NOMO-1 treated with dmso at 0.1 percent for 144 hours (cell line): Measurements from ENCODE around the gene NIN.

Source experiments
- DNase-seq: peaks from one replicate; lab custom pipeline; 2025; ENCODE audit not compliant: unreplicated experiment; lab: John Stamatoyannopoulos, UW

NIN gene

DNA sequence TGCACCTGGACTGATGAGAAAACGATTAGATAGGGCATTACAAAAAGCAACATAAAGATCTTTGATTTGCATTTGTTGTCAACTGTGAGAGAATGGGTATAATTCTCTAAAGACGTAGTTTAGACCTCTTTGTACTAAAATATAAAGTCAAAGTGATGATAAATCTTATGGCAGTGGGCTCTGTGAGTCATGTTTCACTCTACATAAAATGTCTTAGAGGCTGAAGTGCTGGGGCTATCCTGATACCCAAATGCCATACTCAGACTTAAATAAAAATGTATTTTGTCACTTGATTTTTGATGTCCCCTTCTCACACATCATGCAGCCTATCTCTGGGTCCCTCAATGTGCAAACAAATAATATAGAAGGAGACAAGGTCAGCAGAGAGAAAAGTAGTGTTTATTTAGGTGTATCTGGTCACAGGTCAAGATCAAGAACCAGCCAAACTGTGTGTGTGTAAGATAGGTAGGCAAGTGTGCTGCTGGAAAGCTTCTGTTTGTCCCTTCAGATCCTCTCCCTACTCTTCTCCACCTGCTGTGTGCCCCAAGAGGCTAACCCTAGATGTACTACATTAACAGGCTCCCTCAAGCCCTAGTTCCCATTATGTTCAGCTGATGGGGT, 7.0 kb upstream of the NIN start:
- no peak for DNase-seq

GRCh38 chr14:50837271-50837670, 6.3 kb upstream of the NIN start:
- no peak for DNase-seq

DNA sequence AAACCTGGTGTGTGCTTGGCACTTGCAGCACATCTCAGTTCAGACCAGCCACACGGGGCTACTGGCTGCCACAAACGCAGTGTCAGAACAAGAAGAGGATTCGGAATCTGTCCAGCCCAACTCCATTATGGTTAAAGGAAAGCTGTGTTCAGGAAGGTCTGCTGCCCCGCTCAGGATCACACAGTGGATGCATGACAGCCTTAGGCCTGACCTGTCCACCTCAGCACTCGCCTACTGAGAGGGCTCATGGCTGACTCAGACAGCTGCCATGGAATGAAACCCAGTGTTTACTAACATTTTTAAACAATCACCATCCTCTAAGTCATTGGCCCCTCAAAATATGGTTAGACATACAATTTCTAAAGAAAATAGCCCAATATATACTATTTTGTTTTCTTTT, 5.6 kb upstream of the NIN start:
- DNase-seq = no peak

- DNase-seq = no peak
Measured at GRCh38 chr14:50835280-50835679, 4.3 kb upstream of the NIN start.

GRCh38 chr14:50834802-50835276, 3.9 kb upstream of the NIN start:
- no peak for DNase-seq

DNA sequence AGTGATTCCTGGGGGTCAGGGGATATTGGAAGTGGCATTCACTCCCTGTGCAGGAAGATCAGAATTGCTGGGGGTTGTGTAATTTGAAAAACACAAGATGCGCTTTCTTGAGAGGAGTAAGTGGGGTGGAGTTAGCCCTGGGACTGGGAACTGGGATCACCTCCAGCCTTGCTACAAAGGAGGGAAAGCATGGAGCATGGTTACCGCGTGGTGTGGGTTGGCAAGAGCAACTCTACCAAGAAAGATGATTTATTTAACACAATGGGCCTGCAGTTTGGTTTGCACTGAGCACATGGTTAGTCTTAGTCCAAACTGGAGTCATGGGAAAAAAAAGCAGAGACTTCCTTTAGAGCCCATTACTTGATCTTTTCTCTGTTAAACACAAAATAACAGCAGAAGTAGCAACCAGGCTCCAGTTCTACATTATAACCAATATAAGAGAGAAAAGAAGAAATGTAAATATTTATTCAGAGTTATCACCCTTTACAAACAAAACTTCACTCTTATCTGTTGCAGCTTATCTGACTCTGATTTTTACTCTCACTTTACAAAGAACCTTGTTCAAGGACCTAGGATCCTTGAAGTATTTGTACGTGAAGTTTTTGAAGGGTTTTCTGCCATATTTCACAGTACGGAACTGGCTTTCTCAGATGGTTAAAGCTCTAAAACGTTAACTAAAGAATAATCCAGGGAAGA, 2.1 kb upstream of the NIN start:
- no peak for DNase-seq

DNA sequence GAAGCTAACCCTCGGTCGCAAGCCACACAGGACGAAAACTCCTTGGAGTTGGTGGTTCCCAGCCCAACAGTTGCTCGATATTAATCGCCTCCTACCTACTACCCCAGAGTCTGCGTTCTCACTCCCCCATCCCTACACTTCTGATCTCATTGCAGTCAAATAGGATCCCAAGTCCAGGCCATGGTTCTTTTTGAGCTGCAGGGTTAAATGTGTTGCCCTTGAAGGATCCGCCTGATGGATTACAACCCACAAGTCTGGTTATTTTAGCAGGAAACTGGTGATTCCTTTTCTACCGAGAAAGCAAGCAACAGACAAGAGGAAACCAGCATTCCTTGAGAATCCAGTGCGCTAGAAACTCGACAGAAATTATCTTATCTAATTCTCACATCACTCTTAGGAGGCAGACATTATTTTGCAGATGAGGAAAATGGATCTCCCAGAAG, 785 bp upstream of the NIN start:
- no peak for DNase-seq

- peak; percentile 12 for DNase-seq
Measured at GRCh38 chr14:50830044-50830931, 674 bp downstream of the NIN start.

- DNase-seq = no peak
Measured at GRCh38 chr14:50829489-50830043, 1.4 kb downstream of the NIN start.

DNA sequence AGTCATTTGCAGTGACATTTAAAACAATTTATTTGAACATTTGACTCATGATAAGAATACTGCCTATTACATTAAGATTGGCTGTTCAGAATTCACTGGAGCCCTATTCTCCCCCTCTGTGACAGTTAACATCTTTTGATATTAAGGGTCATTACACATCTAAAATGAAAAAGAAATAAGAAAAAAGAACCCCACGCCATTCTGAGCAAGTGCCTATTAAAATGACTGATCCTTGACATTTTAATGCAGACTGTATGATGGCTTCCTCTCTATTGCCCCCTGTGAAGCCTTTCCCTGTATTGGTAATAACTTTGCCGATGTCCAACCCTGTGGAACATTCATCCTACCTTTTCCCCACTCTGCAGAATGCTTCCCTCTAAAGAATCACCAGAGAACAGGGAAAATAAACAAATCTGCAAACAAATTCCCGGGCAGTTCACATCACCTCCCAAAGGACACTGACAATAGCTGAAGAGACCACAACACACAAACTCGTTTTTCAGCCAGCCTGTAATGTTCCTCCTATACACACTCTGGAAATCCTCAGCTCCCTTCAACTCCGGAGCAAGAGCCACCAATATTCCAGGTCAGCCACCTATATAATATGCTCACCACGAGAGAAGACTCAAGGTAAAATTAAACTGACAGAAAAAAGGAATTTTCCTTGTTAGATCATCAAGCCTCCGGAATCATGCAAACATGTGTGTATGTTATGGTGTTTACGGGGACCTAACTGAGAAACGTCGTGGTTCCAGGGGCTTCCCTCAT, 2.1 kb downstream of the NIN start:
- no peak for DNase-seq

DNA sequence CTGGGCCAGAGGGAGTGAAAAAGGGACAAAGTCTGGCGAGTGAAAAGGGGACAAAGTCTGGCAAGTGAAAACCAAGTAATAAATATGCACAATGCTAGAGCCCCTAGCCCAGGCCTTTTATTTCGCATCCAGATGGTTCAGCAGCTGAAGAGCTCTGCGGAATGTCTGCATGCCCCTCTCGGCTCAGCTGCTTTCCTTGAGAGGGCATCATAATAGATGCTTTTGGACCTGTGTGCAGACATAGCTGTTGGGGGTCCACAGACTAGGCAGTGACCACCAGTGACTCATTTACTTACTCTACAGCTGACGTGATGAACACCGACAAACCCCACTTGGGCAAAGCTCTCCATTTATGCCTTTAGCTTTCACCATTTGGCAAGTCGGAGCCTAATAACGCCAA, 4.3 kb downstream of the NIN start:
- no peak for DNase-seq

DNA sequence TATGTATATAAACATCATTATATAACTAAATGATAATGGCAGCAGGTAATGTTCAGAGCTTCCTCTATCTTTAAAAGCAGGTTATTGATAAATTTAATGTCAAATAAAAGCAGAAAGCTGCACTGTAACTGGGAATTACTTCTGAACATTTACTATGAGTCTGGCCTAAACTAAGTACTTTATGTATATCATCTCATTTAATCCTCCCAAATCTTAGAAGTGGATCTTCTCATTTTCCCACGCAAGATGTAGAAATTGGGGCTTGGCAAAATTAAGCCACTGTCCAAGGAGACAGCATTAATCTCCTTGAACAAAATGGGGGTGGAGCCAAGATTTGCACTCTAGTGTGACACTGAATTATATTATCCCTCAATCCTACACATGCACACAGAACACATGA, 5.7 kb downstream of the NIN start:
- no peak for DNase-seq

DNA sequence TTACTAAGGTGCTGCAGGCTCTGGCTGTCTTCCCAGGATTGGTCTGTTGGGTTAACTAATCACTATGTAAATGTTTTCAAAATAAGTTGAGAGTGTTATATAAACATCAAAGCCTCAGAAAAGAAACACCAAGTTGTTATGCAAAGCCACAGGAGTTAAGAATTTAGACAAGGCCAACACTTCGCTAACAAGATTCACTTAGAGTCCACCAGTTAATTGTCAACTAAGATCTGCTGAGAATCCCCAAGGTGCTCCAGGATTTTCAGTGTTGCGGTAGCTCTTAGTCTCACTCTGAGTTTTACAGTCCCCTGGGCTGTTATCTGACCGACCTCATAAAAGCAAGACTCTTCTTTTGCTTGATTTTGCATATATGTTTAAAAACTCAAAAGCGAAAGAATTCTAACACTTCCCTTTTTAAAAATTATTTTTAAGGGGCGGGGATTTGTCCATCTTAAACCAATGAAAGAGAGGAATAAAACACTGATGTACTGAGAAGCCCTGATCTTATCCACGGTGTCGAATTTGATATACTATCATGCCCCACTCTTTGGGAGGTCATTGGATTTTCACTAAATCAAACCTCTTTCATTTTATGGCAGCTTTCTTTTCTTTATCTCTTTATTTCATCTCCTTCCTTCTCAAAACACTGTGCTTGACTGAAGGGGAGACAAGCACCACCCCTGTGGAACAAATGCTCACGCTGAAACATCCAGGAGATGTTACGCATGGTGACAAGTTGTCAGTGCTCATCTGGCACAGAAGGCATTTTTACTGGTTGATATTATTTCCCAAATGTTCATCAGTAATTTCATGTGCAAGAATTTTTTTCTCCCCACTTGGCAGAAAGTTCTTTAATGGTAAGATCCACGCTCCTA, 7.0 kb downstream of the NIN start:
- no peak for DNase-seq

GRCh38 chr14:50823051-50823761, 7.8 kb downstream of the NIN start:
- DNase-seq = no peak

DNA sequence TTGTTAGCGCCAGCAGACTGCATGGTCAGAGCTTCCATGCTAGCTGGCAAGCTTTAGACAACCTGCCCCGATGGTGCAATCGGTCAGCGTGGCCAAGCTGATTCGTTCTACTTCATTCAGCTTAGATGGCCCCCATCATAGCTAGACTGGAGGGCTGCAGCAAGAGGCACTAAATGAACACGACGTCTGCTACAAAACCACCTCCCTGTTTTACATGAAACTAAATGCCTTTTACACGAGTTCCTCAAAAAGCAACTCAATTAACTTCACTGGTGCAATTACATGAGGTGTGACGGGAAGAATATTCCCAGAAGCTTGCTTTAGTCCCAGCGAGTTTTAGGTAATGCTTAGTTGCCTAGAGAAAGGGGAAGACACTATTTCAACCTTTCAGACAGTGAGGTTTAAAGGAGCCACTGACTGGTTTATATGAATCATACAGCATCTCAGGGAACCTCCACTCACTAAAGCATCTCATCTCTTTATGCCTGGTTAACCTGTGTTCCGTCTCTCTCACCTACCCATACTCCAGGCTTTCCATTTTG, 8.4 kb downstream of the NIN start:
- peak; percentile 45 for DNase-seq

DNA sequence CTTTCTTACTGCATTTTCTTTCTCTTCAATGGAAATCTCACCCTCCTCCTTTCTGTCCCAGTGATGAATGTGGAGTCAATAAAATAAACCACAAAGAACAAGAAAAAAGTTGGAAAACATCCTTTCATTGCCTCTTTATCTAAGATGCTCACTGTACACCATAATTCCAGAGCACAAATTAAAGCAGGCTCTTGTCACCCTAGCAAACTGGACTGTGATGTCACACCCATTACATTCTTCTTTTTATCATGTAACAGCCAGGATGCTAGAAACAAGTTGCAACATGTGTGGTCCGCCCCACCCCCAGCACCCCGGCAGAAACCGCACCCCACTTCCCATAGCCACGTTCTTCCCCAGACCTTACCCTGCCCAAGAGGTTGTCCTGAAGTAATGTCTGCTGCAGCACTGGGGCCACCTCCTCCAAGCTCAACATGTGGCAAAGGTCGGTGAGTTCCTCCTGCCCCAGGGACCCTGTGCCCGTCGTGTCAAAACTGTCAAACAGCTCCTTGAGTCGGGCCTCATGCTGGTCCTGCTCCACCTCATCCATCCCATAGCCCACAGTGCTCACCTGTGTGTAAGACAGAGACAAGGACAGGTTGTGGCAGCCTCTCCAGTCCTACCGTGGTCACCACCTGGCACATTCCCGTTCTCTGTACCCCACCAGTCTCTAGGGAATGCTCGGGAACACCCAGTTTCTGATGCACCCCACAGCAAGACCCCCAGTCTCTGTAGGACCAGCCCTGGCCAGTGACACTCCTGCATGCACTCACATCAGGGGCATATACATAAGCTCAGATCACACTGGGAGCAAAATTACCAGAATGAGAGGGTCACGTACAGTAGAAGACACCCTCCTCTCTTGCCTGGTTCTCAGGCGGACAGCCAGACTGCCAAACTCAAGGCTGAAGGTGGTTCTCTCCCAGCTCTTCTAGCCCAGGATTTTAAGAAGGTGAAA, 9.2 kb downstream of the NIN start:
- DNase-seq = peak; percentile 28

- no peak for DNase-seq
Measured at GRCh38 chr14:50820786-50821509, 10.0 kb downstream of the NIN start.
